AG20443 (cell line): Measurements from ENCODE around the gene ITM2B.
"Not testable (repeated sequence)": the region's sequence is repeated elsewhere in the genome, so short reads cannot be mapped to it uniquely, and the experiment has no call there.

ENCODE experiments used
- DNase-seq: peaks from one replicate; pipeline ENCODE4 v3.0.0; 2012; ENCODE audit warnings: low spot score, mixed read lengths

Gene ITM2B

GRCh38 chr13:48224701-48225100 is 8.3 kb upstream of the ITM2B start:
- DNase-seq, result no peak

GRCh38 chr13:48230541-48230940 is 2.5 kb upstream of the ITM2B start:
- DNase-seq, result no peak

- no peak for DNase-seq
These were observed 1.9 kb upstream of the ITM2B start for GRCh38 chr13:48231080-48231479.

GRCh38 chr13:48231933-48232332 is 1.1 kb upstream of the ITM2B start:
- DNase-seq, result no peak

GRCh38 chr13:48232420-48233045 is 473 bp upstream of the ITM2B start:
- no peak for DNase-seq

GRCh38 chr13:48233889-48234488 is 983 bp downstream of the ITM2B start:
- no peak for DNase-seq

GRCh38 chr13:48234566-48235340 is 1.7 kb downstream of the ITM2B start:
- no peak for DNase-seq

GRCh38 chr13:48235341-48236135 is 2.5 kb downstream of the ITM2B start:
- peak; percentile 20 for DNase-seq

- DNase-seq, result no peak
These were observed 3.7 kb downstream of the ITM2B start for GRCh38 chr13:48236528-48237353.

GRCh38 chr13:48239369-48239768 is 6.4 kb downstream of the ITM2B start:
- DNase-seq, result not testable (repeated sequence)

GRCh38 chr13:48241651-48242050 is 8.6 kb downstream of the ITM2B start:
- no peak for DNase-seq

GRCh38 chr13:48242677-48243076 is 9.7 kb downstream of the ITM2B start:
- DNase-seq, result no peak

- DNase-seq, result no peak
These were observed 11.2 kb downstream of the ITM2B start for GRCh38 chr13:48244159-48244558.

- DNase-seq, result no peak
These were observed 13.1 kb downstream of the ITM2B start for GRCh38 chr13:48246102-48246501.

GRCh38 chr13:48249018-48249417 is 16.0 kb downstream of the ITM2B start:
- DNase-seq, result no peak

- DNase-seq, result peak; percentile 31
These were observed 18.6 kb downstream of the ITM2B start for GRCh38 chr13:48251611-48252081.

GRCh38 chr13:48252176-48252575 is 19.2 kb downstream of the ITM2B start:
- no peak for DNase-seq

GRCh38 chr13:48253849-48254248 is 20.8 kb downstream of the ITM2B start:
- no peak for DNase-seq

GRCh38 chr13:48255090-48255489 is 22.1 kb downstream of the ITM2B start:
- DNase-seq, result no peak

- no peak for DNase-seq
These were observed 22.9 kb downstream of the ITM2B start for GRCh38 chr13:48255954-48256353.

GRCh38 chr13:48258002-48258401 is 25.0 kb downstream of the ITM2B start:
- DNase-seq, result no peak
